Measurements from ENCODE around the gene LUC7L2.

DNA sequence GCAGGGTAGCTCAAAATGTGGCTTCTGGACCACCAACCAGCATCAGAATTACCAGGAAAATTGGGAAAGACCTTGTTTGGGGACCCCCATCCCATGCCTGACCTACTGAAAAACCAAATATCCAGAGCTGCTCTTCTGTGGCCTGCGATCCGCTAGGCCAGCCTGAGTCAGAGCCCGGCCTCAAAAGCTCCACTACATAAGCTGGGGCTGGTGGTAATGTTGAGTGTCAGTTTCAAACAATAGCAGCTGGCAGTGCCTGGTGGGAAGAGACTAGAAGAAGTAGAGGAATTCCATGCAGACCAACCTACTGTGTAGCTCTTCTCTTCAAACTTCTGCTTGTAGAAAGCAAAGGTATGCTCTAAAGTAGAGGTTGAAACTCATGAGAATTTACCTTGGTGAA, 71.8 kb downstream of the LUC7L2 start:
- TF ChIP-seq GATA3 (IDR thresholded peaks at IDR 0.05; ENCODE audit: low read depth, low read length) (no peak), GATA2 (IDR thresholded peaks at IDR 0.05; ENCODE audit: low read depth, low read length) (no peak)
